Measurements from ENCODE around the gene CEP85L.

- no peak for TF ChIP-seq POLR2A (IDR thresholded peaks at IDR 0.05)
- TF ChIP-seq, protein P1, sequence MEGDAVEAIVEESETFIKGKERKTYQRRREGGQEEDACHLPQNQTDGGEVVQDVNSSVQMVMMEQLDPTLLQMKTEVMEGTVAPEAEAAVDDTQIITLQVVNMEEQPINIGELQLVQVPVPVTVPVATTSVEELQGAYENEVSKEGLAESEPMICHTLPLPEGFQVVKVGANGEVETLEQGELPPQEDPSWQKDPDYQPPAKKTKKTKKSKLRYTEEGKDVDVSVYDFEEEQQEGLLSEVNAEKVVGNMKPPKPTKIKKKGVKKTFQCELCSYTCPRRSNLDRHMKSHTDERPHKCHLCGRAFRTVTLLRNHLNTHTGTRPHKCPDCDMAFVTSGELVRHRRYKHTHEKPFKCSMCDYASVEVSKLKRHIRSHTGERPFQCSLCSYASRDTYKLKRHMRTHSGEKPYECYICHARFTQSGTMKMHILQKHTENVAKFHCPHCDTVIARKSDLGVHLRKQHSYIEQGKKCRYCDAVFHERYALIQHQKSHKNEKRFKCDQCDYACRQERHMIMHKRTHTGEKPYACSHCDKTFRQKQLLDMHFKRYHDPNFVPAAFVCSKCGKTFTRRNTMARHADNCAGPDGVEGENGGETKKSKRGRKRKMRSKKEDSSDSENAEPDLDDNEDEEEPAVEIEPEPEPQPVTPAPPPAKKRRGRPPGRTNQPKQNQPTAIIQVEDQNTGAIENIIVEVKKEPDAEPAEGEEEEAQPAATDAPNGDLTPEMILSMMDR (IDR thresholded peaks at IDR 0.05): no peak
Measured at GRCh38 chr6:118569498-118569897, 81.9 kb downstream of the CEP85L start.
